ENCODE results near the gene CLDND2.

The CLDND2 gene

DNA sequence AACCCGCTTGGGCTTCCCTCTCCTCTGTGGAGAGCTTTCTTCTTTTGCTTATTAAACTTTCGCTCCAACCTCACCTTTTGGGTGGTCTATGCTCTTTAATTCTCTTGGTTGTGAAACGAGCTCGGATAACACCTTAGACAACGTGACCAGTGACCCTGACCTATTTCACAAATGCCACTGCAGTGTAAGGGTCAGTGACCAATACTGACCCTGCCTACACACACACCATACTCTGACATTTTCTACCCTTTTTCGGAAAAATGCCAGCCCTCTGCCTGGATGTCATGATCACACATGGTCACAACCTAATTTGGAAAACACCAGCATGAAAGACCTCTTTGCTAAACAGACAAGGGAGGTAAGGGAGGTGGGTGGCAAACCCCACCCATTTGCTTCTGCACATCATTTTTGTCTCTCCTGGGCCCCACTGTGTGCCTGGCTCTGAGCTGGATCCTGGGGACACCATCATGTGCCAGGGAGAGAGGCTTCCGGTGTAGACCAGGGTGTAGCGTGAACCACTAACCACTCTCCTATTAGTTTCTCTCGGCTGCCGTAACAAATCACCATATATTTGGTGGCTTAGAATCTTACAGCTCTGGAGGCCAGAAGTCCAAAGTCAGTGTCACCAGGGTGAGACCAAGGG, 12.5 kb downstream of the CLDND2 start:
- DNase-seq (ENCODE audit: low read depth in 2 of 2, low spot score in 1 of 2): no peak

DNA sequence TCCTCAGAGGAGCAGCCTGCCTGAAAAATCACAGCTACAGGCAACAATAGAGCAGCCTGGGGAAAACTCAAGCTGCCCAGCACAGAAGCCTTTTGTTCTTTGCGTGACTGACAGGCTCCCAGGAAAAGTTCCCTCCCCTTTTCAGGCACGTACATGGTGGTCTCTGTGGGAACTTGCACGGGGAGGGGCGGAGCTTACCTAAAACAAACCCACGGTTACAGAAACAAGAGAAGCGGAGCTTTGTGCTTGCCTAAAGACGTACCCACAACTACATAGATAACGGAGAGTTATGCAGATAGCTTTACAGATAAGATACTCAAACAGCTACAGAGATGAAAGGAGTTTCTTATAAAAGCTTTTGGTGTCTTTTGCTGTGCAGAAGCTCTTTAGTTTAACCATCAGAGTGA, 14.1 kb downstream of the CLDND2 start:
- DNase-seq (ENCODE audit: low read depth in 2 of 2, low spot score in 1 of 2): no peak

DNA sequence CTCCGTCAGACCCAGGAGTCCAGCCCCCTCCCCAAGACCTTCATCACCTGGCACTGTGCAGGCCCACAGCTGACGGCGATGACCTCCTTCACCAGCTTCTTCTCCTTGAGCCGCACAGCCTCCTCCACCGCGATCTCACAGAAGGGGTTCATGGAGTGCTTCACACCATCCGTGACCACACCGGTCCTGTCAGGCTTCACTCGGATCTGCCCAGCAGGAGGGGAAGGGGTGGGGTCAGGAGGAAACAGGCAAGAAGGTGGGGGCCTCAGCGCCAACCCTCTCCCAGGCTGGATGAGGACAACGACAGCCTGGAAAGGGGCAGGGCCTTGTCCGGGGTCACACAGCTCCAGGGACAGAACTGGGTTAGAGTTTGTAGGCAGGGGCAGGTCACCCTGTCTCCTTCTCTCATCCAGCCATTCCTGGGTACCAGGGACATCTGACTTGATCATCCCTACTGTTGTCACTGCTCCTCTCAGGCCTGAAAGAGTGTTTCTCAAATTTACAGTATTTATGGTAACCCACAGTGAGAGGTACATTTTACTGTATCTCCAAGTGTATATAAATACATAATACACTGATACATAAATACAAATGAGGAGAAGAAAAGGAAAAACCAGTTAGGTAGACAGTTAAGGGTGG, 14.6 kb downstream of the CLDND2 start:
- no peak for DNase-seq (ENCODE audit: low read depth in 2 of 2, low spot score in 1 of 2)

DNA sequence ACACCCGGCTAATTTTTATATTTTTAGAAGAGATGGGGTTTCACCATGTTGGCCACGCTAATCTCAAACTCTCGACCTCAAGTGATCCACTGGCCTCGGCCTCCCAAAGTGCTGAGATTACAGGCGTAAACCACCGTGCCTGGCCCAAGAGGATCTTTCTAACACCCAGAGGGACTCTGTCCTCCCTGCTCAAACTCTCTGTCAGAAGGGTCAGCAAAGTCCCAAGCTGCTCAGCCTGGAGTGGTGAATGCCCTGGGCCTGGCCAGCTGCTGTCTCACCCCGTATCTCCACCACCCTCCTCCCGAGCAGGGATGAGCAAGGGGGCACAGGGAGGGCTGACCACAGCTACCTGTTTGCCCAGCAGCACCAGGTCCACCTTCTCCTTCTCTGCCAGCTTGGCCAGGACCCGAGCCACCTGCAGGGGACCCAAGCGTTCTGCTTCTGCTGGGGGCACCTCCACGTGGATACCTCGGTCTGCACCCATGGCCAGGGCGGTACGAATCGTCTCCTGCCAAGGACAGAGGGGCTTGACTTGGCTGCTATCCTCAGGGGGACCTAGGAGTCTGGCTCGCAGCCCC, 15.9 kb downstream of the CLDND2 start:
- no peak for DNase-seq (ENCODE audit: low read depth in 2 of 2, low spot score in 1 of 2)

DNA sequence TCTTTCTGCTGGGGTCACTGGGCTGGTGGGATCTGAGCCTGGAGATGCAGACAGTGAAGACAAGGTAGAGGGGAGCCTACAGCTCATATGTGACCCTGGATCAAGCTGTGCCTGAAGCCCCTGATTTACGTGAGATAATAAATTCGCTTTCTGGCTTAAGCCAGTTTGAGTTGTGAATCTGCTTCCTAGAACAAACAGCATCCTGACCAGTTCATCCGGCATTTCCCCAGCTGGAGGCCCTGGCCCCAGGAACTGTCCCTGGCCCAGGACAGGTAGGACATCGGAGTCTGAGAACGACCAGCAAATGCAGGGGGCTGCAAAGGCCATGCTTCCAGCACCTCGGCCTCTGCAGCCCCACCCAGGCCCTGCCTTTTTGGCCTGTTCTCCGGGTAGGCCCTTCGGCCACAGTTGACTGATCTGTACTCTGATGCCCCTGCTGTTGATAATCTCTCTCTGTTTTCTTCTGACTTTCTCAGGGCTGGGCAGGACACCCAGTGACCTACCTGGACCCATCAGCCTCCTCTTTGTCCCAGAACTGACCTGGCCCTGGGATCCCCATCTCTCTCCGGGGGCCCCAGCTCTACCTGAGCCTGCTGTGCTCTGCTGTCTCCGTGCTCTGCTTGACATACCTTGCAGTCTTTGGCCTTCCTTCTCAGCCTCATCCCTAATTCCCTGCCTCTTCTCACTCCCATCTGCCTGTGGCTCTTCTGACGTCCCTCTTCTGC, 17.4 kb downstream of the CLDND2 start:
- no peak for DNase-seq (ENCODE audit: low read depth in 2 of 2, low spot score in 1 of 2)

DNA sequence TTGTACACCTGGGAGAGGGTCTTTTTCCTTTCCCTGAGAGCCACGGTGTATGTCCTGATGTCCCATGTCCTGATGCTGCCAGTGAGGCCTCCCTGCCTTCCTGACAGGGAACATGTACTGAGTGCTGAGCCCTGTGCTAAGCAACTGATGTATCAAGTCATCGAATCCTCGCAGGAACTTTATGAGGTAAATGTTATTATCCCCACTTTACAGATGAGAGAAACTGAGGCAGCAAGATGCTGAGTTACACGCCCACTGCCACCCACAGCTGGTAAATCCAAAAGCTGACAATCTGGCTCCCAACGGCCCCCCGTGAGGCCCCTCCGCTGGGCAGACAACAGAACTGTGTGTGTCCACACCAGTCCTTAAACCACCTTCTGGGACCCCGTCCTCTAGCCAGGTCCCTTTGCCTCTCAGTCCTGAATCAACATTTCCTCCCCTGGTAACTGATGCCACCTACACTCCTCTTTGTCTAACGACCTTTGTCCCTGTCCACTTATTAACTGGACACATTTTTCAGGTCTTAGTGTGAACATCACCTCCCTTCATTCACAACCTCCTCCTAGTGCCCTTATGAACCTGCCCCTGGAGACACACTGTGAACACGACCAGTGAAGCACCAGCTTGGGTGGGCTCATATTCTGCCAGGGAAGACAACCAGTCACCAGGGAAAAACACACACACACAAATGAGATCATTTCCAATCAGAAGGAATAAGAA, 21.4 kb downstream of the CLDND2 start:
- DNase-seq (ENCODE audit: low read depth in 2 of 2, low spot score in 1 of 2): no peak

DNA sequence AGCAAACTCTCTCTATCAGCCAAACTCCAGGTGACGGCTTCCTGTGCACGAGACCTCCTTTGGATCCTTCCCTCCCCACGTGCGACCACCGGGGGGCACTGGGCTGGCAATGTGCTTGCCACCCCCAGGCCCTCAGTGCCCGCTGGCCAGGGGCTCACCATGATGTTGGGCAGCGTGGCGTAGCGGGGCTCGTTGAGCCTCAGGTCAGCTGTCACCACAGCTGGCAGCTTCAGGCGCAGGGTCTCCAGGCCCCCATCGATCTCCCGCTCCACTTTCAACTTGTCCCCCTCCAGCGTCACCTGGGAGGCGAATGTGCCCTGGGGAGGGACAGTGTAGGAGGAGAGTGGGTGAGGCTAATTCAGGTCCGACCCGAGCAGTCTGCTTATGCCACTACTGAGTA, 22.1 kb downstream of the CLDND2 start:
- no peak for DNase-seq (ENCODE audit: low read depth in 2 of 2, low spot score in 1 of 2)

DNA sequence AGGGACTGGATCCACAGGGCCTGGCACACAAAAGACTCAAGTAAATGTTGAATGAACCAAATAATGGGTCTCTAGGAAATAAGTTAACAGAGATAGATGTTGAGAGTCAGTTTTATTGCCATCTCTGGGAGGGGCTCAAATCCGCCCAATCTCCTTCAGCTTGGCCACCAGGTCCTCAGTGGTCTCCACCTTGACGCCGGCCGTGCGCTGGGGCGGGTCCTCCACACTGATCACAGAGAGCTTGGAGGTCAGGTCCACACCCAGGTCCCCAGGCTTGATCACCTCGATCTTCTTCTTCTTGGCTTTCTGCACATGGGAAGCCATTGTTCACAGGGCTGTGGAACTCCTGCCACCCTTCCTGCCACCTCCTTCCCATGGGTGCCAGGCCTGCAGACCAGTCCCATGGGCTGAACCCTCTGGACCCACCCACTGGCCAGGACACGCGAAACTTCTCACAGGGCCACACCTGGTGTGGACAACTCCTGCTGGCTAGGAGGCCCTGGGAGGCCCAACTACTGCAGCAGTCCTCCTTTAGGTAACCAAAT, 23.7 kb downstream of the CLDND2 start:
- DNase-seq (ENCODE audit: low read depth in 2 of 2, low spot score in 1 of 2): no peak

DNA sequence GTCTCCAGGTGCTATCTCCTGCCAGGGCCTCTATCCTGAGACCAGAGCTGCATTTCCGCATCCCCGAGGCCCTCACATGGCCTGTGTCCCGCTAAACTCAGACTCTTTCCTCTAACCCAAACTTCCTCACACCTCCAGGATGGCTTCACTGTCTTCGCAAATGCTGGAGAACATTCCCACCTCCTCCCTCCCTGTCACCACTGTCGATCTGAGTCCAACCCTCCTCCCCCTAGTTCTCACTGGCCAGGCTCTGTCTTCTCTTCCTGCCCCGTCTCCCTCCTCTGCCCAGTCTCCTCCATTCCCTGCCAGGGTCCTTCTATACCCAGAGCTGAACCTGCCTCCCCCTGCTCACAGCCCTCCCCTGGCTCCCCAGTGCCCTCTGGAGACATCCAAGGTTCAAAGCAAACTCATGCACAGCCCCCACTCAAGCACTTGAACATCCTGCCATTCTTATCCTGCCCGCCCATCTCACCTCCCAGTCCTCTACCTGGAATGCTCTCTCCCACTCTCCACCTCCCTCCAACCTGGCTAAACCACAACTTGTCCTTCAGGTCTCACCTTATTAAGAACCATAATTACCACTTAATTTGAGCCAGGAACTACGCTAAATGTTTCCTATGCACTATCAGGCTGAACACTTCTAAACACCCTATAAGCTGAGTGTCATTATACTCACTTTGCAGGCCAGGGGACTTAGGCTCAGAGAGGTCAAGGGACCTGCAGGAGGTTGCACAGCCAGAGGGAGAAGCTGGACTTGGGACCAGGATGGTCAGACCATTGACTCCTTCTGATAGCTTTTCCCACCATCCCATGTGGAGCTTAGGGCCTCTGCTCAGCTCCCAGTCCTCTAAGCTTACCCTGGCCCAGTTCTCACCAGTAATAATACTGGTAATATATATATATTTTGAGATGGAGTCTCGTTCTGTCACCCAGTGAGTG, 25.9 kb downstream of the CLDND2 start:
- no peak for DNase-seq (ENCODE audit: low read depth in 2 of 2, low spot score in 1 of 2)

DNA sequence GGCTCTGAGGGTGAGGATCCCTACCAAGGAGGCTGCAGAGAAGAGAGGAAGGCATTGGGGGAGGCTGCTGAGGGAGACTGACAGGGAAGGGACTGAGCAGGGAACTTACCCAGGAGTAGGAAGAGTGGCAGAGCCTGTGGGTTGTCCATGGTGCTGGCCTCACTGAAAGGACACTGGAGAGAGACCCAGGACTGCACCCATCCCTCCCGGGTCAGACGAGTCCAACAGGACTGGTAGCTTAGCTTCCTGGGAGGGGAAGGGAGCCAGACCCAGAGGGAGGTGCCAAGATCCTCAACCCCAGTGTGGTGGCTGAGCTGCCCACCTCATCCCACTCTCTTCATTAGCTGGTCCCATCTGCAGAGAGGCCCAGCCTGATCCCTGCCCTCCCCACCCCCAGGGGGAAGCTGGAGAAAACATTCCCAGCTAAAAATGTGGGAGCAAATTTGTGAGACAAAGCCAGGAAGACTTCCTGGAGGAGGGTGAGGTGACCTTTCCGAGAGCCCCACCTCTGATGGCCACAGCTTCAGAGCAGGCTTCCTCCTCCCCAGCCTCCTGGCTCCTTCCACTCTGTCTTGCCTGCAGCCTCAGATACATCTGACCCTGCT, 26.7 kb downstream of the CLDND2 start, which contains the start of gene VSIG10L:
Gene VSIG10L (minus strand): TSS at position 164 of the 605 bp plus-strand sequence. CDS start 15 bp downstream, at position 149.
- DNase-seq (ENCODE audit: low read depth in 2 of 2, low spot score in 1 of 2): no peak

DNA sequence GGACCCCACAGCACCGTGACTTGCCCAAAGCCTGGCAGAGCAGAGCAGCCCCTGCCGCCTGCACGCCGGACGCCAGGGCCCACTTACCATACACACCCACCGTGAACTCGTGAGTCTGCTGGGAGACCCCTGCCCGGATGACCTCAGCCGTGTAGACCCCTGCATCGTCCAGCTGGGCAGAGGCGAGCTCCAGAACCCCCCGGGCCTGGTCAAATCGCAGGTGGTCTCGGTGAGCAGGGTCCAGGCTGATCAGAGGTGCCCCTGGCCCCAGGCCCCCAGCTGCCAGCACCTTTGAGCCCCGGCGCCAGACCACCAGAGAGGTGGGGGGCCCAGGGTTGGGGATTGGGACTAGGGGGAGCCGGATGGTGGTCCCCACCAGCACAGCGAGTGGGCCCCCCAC, 27.7 kb downstream of the CLDND2 start:
- DNase-seq (ENCODE audit: low read depth in 2 of 2, low spot score in 1 of 2): no peak

DNA sequence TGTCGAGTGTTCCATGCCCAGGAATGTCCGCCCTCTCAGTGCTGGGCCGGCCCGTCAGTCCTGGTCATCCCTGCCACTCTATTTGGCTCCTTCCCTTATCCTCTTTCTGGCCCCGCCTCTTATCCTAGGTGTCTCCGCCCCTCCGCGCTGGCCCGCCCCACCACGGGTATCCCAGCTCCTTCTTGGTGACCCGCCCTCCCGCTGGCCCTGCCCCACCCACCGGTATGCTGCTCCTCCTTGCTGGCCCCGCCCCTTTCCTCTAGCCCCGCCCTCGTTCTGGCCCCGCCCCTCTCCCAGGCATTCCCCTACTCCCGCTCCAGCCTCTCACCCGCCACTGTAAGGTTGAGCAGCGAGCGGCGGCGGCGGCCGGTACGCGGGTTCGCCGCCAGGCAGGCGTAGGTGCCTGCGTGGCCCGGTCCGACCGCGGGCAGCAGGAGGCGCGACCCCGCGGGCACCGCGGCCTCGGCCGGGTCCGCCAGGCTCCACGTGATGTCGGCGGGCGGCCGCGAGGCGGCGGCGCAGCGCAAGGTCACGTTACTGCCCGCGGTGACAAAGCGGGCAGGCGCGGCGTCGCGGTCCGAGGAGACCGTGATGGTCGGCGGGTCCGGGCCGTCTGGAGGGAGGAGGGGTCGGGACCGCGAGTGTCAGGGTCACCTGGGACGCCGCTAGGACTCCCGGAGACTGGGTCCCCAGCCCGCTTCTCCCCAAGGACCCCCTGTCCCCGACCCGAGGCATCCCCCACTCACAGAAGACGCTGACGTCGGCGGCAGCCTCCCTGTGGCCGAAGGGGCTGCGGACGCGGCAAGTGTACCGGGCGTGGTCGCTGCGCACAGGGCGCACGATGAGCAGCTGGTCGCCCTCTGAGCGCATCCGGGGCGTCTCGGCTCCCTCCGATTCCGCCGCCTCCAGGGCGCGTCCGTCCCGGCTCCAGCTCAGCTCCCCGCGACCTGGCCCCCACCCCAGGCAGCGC, 28.8 kb downstream of the CLDND2 start:
- peak; percentile 77 to 82 for DNase-seq (ENCODE audit: low read depth in 2 of 2, low spot score in 1 of 2)

DNA sequence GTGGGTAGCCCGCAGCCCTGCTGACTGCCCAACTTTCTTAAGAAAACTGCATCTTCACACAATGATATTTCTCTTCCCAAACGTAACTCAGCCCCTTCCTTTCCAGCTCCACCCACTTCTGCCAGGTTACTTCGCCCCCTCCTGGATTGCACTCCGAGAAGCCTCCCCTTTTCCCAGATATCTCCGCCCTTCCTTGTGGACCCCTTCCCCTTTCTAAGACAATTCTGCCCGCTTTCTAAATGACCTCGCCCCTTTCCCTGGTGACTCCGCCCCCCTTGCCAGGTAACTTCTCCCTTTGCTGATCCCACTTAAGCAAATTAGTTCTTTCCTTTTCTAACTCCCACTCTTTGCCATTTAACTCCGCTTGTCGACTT, 29.5 kb downstream of the CLDND2 start:
- no peak for DNase-seq (ENCODE audit: low read depth in 2 of 2, low spot score in 1 of 2)

DNA sequence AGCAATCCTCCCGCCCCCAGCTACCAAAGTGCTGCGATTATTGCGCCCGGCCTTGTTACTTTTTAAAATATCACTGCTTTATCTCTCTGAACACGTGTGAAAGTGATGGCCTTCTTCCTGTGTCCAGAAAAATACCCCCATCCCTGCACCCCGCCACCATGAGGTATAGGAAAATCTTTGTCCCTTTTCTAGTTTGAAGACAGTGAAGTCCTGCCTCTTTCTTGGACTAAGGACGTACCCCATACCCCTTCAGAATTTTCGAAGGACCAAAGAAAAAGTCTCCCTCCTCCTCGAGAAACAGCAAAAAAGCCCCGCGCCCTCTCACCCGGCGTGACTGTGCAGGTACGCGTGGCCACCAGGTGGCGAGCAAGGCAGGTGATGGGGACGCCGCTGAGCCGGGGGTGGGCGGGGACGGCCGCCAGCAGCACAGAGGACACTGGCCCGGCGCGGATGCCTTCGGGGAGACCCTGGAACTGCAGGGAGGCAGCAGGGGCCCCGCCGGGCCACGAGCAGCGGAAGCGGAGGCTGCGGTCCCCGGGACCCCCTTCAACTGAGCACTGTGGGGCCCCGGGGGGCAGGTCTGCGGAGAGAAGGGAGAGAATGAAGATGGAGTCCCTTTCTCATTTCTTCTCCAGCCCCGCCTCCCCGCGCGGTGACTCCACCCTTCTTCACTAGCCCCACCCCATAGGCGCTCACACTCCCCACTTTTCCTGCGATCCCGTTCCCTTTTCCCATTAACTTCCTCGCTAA, 30.1 kb downstream of the CLDND2 start:
- peak; percentile 66 to 77 for DNase-seq (ENCODE audit: low read depth in 2 of 2, low spot score in 1 of 2)

DNA sequence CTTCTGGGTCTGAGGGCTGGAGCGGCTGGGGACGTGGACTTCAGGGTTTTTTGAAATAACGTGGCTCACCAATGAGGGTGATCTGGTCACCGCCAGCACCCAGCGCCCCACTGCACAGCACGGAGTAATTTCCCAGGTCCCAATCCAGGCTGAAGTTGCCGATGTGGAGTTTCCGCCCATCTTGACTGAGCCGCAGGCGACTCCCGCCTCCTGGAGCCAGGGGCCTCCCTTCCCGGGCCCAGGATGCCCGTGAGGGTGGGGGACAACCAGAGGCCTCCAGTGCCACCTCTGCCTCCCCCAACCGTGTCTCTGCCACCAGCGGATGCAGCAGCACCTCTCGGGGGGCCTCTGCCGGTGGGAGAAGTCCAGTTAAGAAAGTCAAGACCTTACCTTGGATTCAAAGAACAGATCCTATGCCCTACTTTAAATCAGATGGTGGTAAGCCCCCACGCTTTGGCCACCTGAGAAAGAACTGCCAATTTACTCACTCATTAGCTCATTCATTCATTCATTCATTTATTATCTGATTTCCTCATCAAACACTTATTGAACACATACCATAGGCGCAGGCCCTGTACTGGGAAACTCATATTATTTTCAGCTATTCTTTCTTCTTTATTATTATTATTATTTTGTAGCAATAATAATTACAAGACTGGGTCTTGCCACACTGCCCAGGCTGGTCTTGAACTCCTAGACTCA, 30.8 kb downstream of the CLDND2 start:
- DNase-seq (ENCODE audit: low read depth in 2 of 2, low spot score in 1 of 2): no peak

DNA sequence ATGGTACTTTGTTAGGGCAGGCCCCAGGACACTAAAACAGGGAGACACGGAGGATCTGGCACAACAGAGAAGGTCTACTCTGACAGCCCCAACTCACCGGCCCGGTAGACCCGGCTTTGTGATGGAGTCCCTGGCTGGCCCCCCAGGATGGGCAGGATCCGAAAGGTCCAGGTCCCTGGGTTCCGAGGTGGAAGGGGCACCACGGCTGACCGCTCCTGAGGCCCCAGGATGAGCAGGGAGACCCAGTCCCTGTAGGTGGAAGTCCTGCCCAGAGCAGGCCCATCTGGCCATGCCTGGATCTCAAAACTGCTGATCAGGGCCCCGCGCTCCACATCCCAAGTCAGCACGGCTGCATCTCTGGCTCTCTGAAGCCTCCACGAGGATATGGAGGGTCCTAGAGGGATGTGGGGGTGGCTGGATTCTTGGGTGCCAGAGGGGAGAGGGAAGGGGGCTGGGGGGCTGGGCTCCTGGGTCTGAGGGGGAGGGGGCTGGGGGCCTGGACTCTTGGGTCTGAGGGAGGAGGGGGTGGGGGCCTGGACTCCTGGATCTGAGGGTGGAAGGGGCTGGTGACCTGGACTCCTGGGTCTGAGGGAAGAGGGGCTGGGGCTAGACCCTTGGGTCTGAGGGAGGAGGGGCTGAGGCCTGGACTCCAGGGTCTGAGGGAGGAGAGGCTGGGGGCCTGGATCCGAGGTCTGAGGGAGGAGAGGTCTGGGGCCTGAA, 31.5 kb downstream of the CLDND2 start:
- no peak for DNase-seq (ENCODE audit: low read depth in 2 of 2, low spot score in 1 of 2)

Data from stimulated activated CD8-positive, alpha-beta memory T cell treated with anti-CD3 and anti-CD28 coated beads, Interleukin-4, amount 100 ng/mL, for 1 hour (primary cell).